HG02852 (cell line): ENCODE measurements around the gene KLHL20.
"Not testable (repeated sequence)": the region's sequence is repeated elsewhere in the genome, so short reads cannot be mapped to it uniquely, and the experiment has no call there.

Experiments used
- ATAC-seq: cut with Tn5 transposase; IDR thresholded peaks from one replicate; pipeline ENCODE4 v1.9.1; 2021; ENCODE audit warnings: mild to moderate bottlenecking, moderate library complexity; ENCODE audit not compliant: unreplicated experiment

KLHL20 gene

GRCh38 chr1:173714759-173715537, at the start of gene KLHL20:
Gene KLHL20, plus strand, starts transcription at chr1:173714981. Its CDS starts 1,063 bp downstream, at chr1:173716044.
- ATAC-seq: peak; percentile 94

GRCh38 chr1:173666646-173667045, 48.1 kb upstream of the KLHL20 start:
- ATAC-seq: no peak

GRCh38 chr1:173669491-173669941, 45.3 kb upstream of the KLHL20 start, which contains the start of gene ANKRD45:
Gene ANKRD45, minus strand, starts transcription at chr1:173669851. Its CDS starts 10,433 bp downstream, at chr1:173659418.
- ATAC-seq: no peak

GRCh38 chr1:173674496-173674895, 40.3 kb upstream of the KLHL20 start:
- ATAC-seq: not testable (repeated sequence)

- ATAC-seq: not testable (repeated sequence)
Observed at GRCh38 chr1:173680152-173680551, 34.6 kb upstream of the KLHL20 start.

- ATAC-seq: no peak
Observed at GRCh38 chr1:173682184-173682583, 32.6 kb upstream of the KLHL20 start.

- ATAC-seq: not testable (repeated sequence)
Observed at GRCh38 chr1:173683838-173684237, 30.9 kb upstream of the KLHL20 start.

GRCh38 chr1:173685121-173685520, 29.7 kb upstream of the KLHL20 start:
- ATAC-seq: not testable (repeated sequence)

- ATAC-seq: no peak
Observed at GRCh38 chr1:173688300-173688699, 26.5 kb upstream of the KLHL20 start.

- no peak for ATAC-seq
Observed at GRCh38 chr1:173693238-173693637, 21.5 kb upstream of the KLHL20 start.

GRCh38 chr1:173701299-173701698, 13.5 kb upstream of the KLHL20 start:
- not testable (repeated sequence) for ATAC-seq

GRCh38 chr1:173702736-173703135, 12.0 kb upstream of the KLHL20 start:
- no peak for ATAC-seq

GRCh38 chr1:173705117-173705516, 9.7 kb upstream of the KLHL20 start:
- no peak for ATAC-seq

- ATAC-seq: no peak
Observed at GRCh38 chr1:173708787-173709186, 6.0 kb upstream of the KLHL20 start.

GRCh38 chr1:173714441-173714758, 381 bp upstream of the KLHL20 start:
- no peak for ATAC-seq

- no peak for ATAC-seq
Observed at GRCh38 chr1:173715538-173715844, 710 bp downstream of the KLHL20 start.

- ATAC-seq: no peak
Observed at GRCh38 chr1:173717238-173717637, 2.5 kb downstream of the KLHL20 start.

GRCh38 chr1:173731331-173731730, 16.6 kb downstream of the KLHL20 start:
- ATAC-seq: not testable (repeated sequence)

- ATAC-seq: no peak
Observed at GRCh38 chr1:173733912-173734311, 19.1 kb downstream of the KLHL20 start.

GRCh38 chr1:173736104-173736503, 21.3 kb downstream of the KLHL20 start:
- not testable (repeated sequence) for ATAC-seq

- ATAC-seq: no peak
Observed at GRCh38 chr1:173742203-173742886, 27.6 kb downstream of the KLHL20 start.

GRCh38 chr1:173744651-173745050, 29.9 kb downstream of the KLHL20 start:
- no peak for ATAC-seq
